SK-N-SH treated with all-trans-retinoic acid at 6 μM for 48 hours (cell line): ENCODE results near the gene RBMS3.

Source experiments
- ARNTL ChIP-seq: fragments of 450-650 bp; formaldehyde crosslinking; IDR thresholded peaks from 2 replicates; pipeline ENCODE4 v1.5.0; 2020; ENCODE audit warnings: low read depth, mild to moderate bottlenecking, moderate library complexity, borderline replicate concordance
- ESRRG ChIP-seq: fragments of 250-450 bp; sonication (Bioruptor Pico); IDR thresholded peaks from 2 replicates; pipeline ENCODE4 v1.6.1; 2021; ENCODE audit warnings: mild to moderate bottlenecking
- ISL1 ChIP-seq: fragments of 250-450 bp; sonication (Bioruptor Pico); IDR thresholded peaks from 2 replicates; pipeline ENCODE4 v2.1.2; 2022; ENCODE audit warnings: mild to moderate bottlenecking, moderate library complexity
- ZC3H10 ChIP-seq: fragments of 250-450 bp; sonication (Bioruptor Pico); IDR thresholded peaks from 2 replicates; pipeline ENCODE4 v1.5.1; 2021; ENCODE audit warnings: mild to moderate bottlenecking, moderate library complexity
- TF ChIP-seq, protein P1 (sequence below): fragments of 250-450 bp; sonication (Bioruptor Pico); IDR thresholded peaks from 2 replicates; pipeline ENCODE4 v1.5.0; 2020; ENCODE audit warnings: mild to moderate bottlenecking, moderate library complexity
- TF ChIP-seq, protein P2 (sequence below): fragments of 250-450 bp; sonication (Bioruptor Pico); IDR thresholded peaks from 2 replicates; pipeline ENCODE4 v1.8.0; 2020; ENCODE audit warnings: mild to moderate bottlenecking, moderate library complexity, borderline replicate concordance

DNA sequence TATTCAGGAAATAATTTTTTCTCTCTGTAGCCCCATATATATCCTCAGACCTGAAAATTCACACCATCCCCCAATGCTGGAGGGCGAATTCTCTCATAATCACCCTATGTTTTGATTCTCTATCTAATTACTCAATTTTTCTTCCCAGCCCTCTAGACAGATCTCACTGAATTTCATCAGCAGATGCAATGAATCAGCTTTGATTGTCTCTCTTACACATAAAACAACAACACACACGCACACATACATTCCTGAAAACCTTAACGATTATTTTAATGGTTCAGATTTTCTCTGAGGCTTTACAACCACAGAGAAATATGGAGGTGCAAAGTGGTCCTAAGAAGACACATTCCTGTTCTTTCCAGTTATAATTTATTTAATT is 11.1 kb downstream of the RBMS3 start:
- TF ChIP-seq, protein P1, sequence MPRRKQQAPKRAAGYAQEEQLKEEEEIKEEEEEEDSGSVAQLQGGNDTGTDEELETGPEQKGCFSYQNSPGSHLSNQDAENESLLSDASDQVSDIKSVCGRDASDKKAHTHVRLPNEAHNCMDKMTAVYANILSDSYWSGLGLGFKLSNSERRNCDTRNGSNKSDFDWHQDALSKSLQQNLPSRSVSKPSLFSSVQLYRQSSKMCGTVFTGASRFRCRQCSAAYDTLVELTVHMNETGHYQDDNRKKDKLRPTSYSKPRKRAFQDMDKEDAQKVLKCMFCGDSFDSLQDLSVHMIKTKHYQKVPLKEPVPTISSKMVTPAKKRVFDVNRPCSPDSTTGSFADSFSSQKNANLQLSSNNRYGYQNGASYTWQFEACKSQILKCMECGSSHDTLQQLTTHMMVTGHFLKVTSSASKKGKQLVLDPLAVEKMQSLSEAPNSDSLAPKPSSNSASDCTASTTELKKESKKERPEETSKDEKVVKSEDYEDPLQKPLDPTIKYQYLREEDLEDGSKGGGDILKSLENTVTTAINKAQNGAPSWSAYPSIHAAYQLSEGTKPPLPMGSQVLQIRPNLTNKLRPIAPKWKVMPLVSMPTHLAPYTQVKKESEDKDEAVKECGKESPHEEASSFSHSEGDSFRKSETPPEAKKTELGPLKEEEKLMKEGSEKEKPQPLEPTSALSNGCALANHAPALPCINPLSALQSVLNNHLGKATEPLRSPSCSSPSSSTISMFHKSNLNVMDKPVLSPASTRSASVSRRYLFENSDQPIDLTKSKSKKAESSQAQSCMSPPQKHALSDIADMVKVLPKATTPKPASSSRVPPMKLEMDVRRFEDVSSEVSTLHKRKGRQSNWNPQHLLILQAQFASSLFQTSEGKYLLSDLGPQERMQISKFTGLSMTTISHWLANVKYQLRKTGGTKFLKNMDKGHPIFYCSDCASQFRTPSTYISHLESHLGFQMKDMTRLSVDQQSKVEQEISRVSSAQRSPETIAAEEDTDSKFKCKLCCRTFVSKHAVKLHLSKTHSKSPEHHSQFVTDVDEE, result no peak
- TF ChIP-seq ZC3H10 (CRISPR knock-in tag), result no peak
- no peak for TF ChIP-seq ARNTL (CRISPR knock-in tag)
- no peak for TF ChIP-seq ESRRG
- TF ChIP-seq ISL1 (CRISPR knock-in tag), result no peak
- TF ChIP-seq, protein P2, sequence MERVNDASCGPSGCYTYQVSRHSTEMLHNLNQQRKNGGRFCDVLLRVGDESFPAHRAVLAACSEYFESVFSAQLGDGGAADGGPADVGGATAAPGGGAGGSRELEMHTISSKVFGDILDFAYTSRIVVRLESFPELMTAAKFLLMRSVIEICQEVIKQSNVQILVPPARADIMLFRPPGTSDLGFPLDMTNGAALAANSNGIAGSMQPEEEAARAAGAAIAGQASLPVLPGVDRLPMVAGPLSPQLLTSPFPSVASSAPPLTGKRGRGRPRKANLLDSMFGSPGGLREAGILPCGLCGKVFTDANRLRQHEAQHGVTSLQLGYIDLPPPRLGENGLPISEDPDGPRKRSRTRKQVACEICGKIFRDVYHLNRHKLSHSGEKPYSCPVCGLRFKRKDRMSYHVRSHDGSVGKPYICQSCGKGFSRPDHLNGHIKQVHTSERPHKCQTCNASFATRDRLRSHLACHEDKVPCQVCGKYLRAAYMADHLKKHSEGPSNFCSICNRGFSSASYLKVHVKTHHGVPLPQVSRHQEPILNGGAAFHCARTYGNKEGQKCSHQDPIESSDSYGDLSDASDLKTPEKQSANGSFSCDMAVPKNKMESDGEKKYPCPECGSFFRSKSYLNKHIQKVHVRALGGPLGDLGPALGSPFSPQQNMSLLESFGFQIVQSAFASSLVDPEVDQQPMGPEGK, result no peak
